ENCODE data around the gene ZNF512B.

DNA sequence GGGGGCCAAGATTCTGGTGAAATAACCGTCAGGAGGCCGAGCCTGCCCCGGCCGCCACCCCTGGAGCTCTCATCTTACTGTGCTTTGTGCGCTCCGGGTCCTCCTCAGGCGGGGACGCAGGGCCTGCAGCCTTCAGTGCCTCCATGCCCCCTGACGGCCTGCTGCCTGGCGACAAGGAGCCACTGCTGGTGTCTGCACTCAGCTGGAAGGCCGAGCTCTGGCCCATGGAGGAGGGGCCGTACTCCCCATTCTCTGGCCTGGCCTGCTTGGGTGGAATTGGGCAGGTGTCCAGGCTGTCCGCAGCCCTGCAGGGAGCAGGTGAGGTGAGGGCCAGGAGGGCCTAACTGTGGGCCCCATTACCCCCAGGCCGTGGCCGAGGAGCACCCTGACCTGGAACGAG, 5.3 kb downstream of the ZNF512B start:
- TF ChIP-seq, protein P1, sequence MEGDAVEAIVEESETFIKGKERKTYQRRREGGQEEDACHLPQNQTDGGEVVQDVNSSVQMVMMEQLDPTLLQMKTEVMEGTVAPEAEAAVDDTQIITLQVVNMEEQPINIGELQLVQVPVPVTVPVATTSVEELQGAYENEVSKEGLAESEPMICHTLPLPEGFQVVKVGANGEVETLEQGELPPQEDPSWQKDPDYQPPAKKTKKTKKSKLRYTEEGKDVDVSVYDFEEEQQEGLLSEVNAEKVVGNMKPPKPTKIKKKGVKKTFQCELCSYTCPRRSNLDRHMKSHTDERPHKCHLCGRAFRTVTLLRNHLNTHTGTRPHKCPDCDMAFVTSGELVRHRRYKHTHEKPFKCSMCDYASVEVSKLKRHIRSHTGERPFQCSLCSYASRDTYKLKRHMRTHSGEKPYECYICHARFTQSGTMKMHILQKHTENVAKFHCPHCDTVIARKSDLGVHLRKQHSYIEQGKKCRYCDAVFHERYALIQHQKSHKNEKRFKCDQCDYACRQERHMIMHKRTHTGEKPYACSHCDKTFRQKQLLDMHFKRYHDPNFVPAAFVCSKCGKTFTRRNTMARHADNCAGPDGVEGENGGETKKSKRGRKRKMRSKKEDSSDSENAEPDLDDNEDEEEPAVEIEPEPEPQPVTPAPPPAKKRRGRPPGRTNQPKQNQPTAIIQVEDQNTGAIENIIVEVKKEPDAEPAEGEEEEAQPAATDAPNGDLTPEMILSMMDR (IDR thresholded peaks at IDR 0.05; ENCODE audit: low read depth, low read length, poor library complexity, severe bottlenecking) = no peak
- no peak for TF ChIP-seq EZH2phosphoT487 (IDR thresholded peaks at IDR 0.05; ENCODE audit: borderline replicate concordance, low read length)
